Gastroesophageal sphincter (tissue), 3 donors: ENCODE results near the gene PIGA.

Experiments used
- CTCF ChIP-seq, 4 experiments: fragments of 200-600 bp in 2 of 4; fragments of 450-650 bp in 2 of 4; sonication (generic) in 1 of 4; IDR thresholded peaks; one replicate each; pipeline ENCODE4 v1.5.1; 2017 to 2019; ENCODE audit warnings: antibody characterized with exemption in 4 of 4, mild to moderate bottlenecking in 2 of 4, moderate library complexity in 2 of 4
- EP300 ChIP-seq: sonication (generic); formaldehyde crosslinking; IDR thresholded peaks from one replicate; pipeline ENCODE4 v1.6.1; 2017; ENCODE audit warnings: antibody characterized with exemption, mild to moderate bottlenecking
- POLR2A ChIP-seq, 2 donors: fragments of 450-650 bp; IDR thresholded peaks; one replicate each; pipeline ENCODE4 v1.6.1; 2017; ENCODE audit warnings: antibody characterized with exemption in 2 of 2, mild to moderate bottlenecking in 2 of 2, moderate library complexity in 1 of 2

GRCh38 chrX:15382813-15383212 is 47.5 kb upstream of the PIGA start:
- TF ChIP-seq CTCF (IDR thresholded peaks at IDR 0.05): peak in 1 of 4 experiments; percentile 14
- TF ChIP-seq POLR2A (IDR thresholded peaks at IDR 0.05): no peak
- TF ChIP-seq EP300: no peak
